Esophagus muscularis mucosa (tissue), 4 donors: ENCODE measurements around the gene SLC25A23. TPM values are rescaled to one million over a fixed set of nuclear protein-coding genes. Genes with fewer than 3 reads are reported as not detected.
A peak's percentile ranks its signal among the peaks of the same experiment; 100 is the strongest.

Source experiments
- DNase-seq: peaks from one replicate; pipeline ENCODE4 v3.0.0-alpha.2; 2017; ENCODE audit errors: extremely low spot score
- H3K27ac ChIP-seq, 4 donors: fragments of 200-600 bp; sonication (generic); replicated peaks in 1 of 4; 1 replicate in 3 of 4; 2 replicates in 1 of 4; pipeline ENCODE4 v1.5.1; 2016 to 2019; ENCODE audit warnings: mild to moderate bottlenecking in 1 of 4
- H3K27me3 ChIP-seq, 4 donors: fragments of 200-600 bp; sonication (generic); one replicate each; pipeline versions ENCODE4 v1.5.1 to v1.6.0; 2016 to 2019
- H3K36me3 ChIP-seq, 4 donors: fragments of 200-600 bp; sonication (generic); one replicate each; pipeline ENCODE4 v1.5.1; 2016 to 2019
- H3K4me1 ChIP-seq, 4 donors: fragments of 200-600 bp; sonication (generic); one replicate each; pipeline ENCODE4 v1.5.1; 2016 to 2019
- H3K4me3 ChIP-seq, 4 donors: fragments of 200-600 bp; sonication (generic); 1 replicate in 2 of 4; 2 replicates in 2 of 4; pipeline ENCODE4 v1.5.1; 2016 to 2019; ENCODE audit warnings: mild to moderate bottlenecking in 4 of 4, moderate library complexity in 1 of 4
- H3K9me3 ChIP-seq, 4 donors: fragments of 200-600 bp; sonication (generic); 1 replicate in 3 of 4; 2 replicates in 1 of 4; pipeline ENCODE4 v1.5.1; 2016 to 2019
- CTCF ChIP-seq, 3 experiments: fragments of 200-600 bp in 2 of 3; fragments of 450-650 bp in 1 of 3; sonication (generic) in 2 of 3; IDR thresholded peaks; one replicate each; pipeline ENCODE4 v1.5.1; 2017 to 2019; ENCODE audit warnings: antibody characterized with exemption in 3 of 3, mild to moderate bottlenecking in 2 of 3, moderate library complexity in 1 of 3
- EP300 ChIP-seq: sonication (generic); formaldehyde crosslinking; IDR thresholded peaks from one replicate; pipeline ENCODE4 v1.6.1; 2017; ENCODE audit warnings: antibody characterized with exemption
- POLR2A ChIP-seq: fragments of 450-650 bp; IDR thresholded peaks from one replicate; pipeline ENCODE4 v1.6.1; 2017; ENCODE audit warnings: antibody characterized with exemption, moderate library complexity, mild to moderate bottlenecking, low read depth
- POLR2AphosphoS5 ChIP-seq, 2 donors: sonication (generic); formaldehyde crosslinking; IDR thresholded peaks; one replicate each; pipeline ENCODE4 v1.6.1; 2017; ENCODE audit warnings: antibody characterized with exemption in 2 of 2
- WGBS: methylation state at CpG from one replicate; pipeline ENCODE4 v1.1.5; 2018; 5-methylcytosine and 5-hydroxymethylcytosine counted together
- intact Hi-C: fragments of 100-400 bp; cut with DNase I; formaldehyde crosslinking; loops from one replicate; pipeline ENCODE4 v1.15.1; 2023
- total RNA-seq, 4 donors: library from RNA; depleted of rRNA; stranded (reverse); fragments of >200 nt; gene quantifications; one replicate each; pipeline versions ENCODE4 v1.1.0 to v1.2.1, GENCODE V29; 2016

SLC25A23 gene
- total RNA-seq, 4 donors from 2014 or later = 215 to 412 (median 315) TPM

GRCh38 chr19:6427131-6427530, 32.5 kb downstream of the SLC25A23 start:
- Histone ChIP-seq H3K4me1 (peaks cover 18 to 26% (median 24%) of the 10 kb centered on the region in 4 donors), H3K4me3 (no peak overlapping the region), H3K36me3 (peaks cover 0 to 6% (median under 1%) of the 10 kb centered on the region in 4 donors), H3K9me3 (no peaks in the 10 kb centered on the region), H3K27ac (no peak overlapping the region), H3K27me3 (no peaks in the 10 kb centered on the region)
- intact Hi-C loops = no loop called here
- TF ChIP-seq POLR2AphosphoS5 (IDR thresholded peaks at IDR 0.05) (no peak), POLR2A (no peak), CTCF (IDR thresholded peaks at IDR 0.05) (no peak), EP300 (no peak)
- DNase-seq = no peak
- WGBS = 93% methylated on average over 18 of the region's 18 CpGs

GRCh38 chr19:6425732-6426620, 33.6 kb downstream of the SLC25A23 start:
- H3K36me3 ChIP-seq = peaks cover 0 to 17% (median 12%) of the 10 kb centered on the region in 4 donors
- DNase-seq = no peak
- peaks cover 28 to 38% (median 36%) of the 10 kb centered on the region in 4 donors for H3K4me1 ChIP-seq
- H3K9me3 ChIP-seq = no peaks in the 10 kb centered on the region
- intact Hi-C loops = no loop called here
- H3K27me3 ChIP-seq = no peaks in the 10 kb centered on the region
- H3K27ac ChIP-seq = peak overlapping the region; percentile 84 to 94 (median 90)
- no peak for TF ChIP-seq POLR2AphosphoS5 (IDR thresholded peaks at IDR 0.05)
- TF ChIP-seq CTCF (IDR thresholded peaks at IDR 0.05) = no peak
- TF ChIP-seq POLR2A = no peak
- no peak for TF ChIP-seq EP300
- H3K4me3 ChIP-seq = peak overlapping the region; percentile 28 to 82 (median 44)
- WGBS = 94% methylated on average over 21 of the region's 21 CpGs

- intact Hi-C loops = no loop called here
- 6% methylated on average over 42 of the region's 43 CpGs for WGBS
- H3K4me3 ChIP-seq = peak overlapping the region; percentile 76 to 87 (median 84)
- H3K36me3 ChIP-seq = peaks cover 0 to 26% (median 21%) of the 10 kb centered on the region in 4 donors
- no peaks in the 10 kb centered on the region for H3K27me3 ChIP-seq
- no peaks in the 10 kb centered on the region for H3K9me3 ChIP-seq
- DNase-seq = peak; percentile 100
- TF ChIP-seq POLR2AphosphoS5 (IDR thresholded peaks at IDR 0.05) (peak; percentile 57 to 64), EP300 (no peak), POLR2A (no peak), CTCF (IDR thresholded peaks at IDR 0.05) (peak in 1 of 3 experiments; percentile 6)
- H3K27ac ChIP-seq = peak overlapping the region; percentile 84 to 94 (median 90)
- H3K4me1 ChIP-seq = peaks cover 28 to 45% (median 42%) of the 10 kb centered on the region in 4 donors
These were observed 34.5 kb downstream of the SLC25A23 start for GRCh38 chr19:6424939-6425731.

- Histone ChIP-seq H3K9me3 (no peaks in the 10 kb centered on the region), H3K4me3 (peak within 1 kb of the TSS; percentile 76 to 87 (median 84)), H3K27ac (peak within 1 kb of the TSS; percentile 84 to 94 (median 90)), H3K36me3 (peaks cover 7 to 33% (median 28%) of the 10 kb centered on the region in 4 donors), H3K27me3 (no peaks in the 10 kb centered on the region), H3K4me1 (peaks cover 28 to 48% (median 42%) of the 10 kb centered on the region in 4 donors)
- DNase-seq = no peak
- TF ChIP-seq POLR2AphosphoS5 (IDR thresholded peaks at IDR 0.05) = peak; percentile 87 to 94
- peak in 1 of 3 experiments; percentile 27 for TF ChIP-seq CTCF (IDR thresholded peaks at IDR 0.05)
- TF ChIP-seq EP300 = no peak
- intact Hi-C loops = no loop called here
- 1% methylated on average over 62 of the region's 114 CpGs for WGBS
These were observed 35.2 kb downstream of the SLC25A23 start, which contains the start of gene KHSRP for GRCh38 chr19:6424195-6424938. Gene KHSRP (minus strand): TSS chr19:6424811. CDS start chr19:6424701, 110 bp downstream.
